Activated T-cell treated with anti-CD3 and anti-CD28 coated beads for 24 hours (primary cell): ENCODE results near the gene NCK2.

Experiments
- DNase-seq: peaks from one replicate; pipeline ENCODE4 v3.0.0-alpha.2; 2020; ENCODE audit warnings: low read depth

Gene NCK2

GRCh38 chr2:105777506-105778055 is 32.9 kb downstream of the NCK2 start:
- DNase-seq: no peak

- no peak for DNase-seq
These were observed 33.4 kb downstream of the NCK2 start for GRCh38 chr2:105778080-105778607.

DNA sequence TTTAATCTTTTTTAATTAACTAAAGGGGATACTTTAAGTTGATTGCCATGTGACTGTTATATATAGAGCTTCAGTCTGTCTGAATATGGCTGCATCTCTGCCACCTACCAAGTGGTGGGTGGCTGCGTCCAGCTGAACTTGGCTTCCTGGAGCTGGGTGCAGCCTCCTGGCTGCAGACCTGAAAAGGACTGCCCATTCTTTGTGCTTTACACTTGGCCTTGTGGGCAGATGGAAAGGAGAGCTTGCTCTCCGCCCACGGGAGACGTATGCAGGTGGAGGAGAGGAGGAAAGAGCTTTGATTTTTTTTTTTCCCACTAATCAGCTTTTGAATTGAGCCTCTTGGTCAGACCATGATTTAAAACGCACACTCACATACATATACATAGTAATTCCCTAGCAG is 34.7 kb downstream of the NCK2 start:
- no peak for DNase-seq

DNA sequence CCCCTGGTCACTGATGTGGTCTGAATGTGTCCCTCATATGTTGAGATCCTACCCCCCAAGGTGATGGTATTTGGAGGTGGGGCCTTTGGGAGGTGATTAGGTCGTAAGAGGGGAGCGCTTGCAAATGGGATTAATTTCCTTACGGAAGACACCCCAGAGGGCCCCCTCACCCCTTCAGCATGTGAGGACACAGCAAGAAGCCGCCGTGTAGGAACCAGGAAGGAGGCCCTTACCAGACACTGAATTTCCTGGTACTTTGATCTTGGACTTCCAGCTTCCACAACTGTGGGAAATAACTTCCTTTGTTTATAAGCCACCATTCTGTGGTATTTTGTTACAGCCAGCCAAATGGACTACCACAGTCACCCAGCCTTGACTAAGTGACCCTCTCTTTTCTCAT is 35.9 kb downstream of the NCK2 start:
- DNase-seq: no peak

DNA sequence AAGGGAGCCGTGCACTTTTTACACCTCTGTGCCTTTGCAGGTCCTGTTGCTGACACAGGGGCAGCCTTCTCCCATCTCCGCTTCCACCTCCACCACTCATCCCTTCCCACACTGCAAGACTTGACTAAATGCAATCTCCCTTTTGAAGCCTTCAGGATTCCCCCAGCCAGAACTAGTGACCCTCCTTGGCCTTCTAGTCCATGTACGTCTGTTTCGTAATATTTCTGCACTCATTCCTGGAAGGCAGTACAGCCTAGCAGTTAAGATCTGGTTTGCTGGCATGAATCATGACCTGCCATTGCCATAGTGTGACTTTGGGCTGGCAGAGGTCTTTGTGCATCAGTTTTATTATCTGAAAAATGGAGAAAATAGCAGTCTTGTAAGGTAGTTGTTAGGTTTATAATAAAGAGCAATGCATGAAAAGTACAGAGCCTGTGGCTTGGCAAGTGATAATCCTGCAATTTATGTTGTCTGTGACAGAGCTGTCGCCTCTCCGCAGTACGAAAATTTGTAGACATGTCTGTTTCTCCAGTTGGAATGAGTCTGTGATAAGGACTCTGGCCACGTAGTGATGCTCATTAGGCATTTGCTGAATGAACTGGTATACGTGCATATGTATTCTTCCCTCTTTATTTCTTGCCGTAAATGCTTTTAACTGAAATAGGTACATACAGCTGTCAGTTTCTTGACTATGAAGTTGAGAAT is 36.7 kb downstream of the NCK2 start:
- DNase-seq: no peak

GRCh38 chr2:105782123-105782522 is 37.4 kb downstream of the NCK2 start:
- no peak for DNase-seq

DNA sequence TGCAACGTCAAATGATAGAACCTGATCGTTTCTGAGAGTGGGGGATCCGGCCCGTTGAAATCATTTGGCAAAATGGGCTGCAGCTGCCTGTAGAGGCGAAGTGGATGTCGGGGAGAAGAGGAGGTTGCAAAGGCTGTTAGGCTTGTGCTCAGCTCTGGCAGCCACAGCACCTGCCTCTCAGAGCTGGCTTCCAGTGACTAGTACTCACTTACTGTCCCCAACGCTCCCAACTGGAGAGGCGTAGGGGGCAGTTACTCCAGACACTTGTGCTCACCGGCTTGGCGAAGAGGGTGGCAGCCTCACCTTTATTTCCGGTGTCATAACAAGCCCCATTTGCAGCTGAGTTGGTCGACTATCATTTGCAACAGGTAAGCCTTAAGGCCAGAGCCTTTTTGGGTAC is 37.9 kb downstream of the NCK2 start:
- DNase-seq: no peak

- no peak for DNase-seq
These were observed 38.5 kb downstream of the NCK2 start for GRCh38 chr2:105783151-105783738.

- DNase-seq: no peak
These were observed 39.3 kb downstream of the NCK2 start for GRCh38 chr2:105783972-105784371.

DNA sequence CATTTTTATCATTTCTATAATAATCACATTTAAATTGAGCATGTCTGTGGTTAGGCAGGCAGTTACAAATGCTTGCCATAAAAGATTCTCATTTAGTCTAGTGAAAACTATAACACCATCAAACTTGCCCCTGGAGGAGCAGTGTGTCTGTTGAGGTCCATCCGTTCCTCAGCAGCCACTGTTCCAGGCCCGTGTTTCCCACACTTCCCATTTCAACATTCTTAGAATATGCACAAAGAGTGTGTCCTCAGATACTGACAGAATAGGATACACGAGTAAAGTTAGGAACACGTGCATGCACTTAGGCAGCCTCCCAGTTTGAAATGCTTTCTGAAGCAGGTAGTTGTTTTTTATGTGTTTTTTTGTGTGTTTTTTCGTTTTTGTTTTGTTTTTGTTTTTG is 39.9 kb downstream of the NCK2 start:
- DNase-seq: no peak

GRCh38 chr2:105785095-105785847 is 40.6 kb downstream of the NCK2 start:
- DNase-seq: no peak

DNA sequence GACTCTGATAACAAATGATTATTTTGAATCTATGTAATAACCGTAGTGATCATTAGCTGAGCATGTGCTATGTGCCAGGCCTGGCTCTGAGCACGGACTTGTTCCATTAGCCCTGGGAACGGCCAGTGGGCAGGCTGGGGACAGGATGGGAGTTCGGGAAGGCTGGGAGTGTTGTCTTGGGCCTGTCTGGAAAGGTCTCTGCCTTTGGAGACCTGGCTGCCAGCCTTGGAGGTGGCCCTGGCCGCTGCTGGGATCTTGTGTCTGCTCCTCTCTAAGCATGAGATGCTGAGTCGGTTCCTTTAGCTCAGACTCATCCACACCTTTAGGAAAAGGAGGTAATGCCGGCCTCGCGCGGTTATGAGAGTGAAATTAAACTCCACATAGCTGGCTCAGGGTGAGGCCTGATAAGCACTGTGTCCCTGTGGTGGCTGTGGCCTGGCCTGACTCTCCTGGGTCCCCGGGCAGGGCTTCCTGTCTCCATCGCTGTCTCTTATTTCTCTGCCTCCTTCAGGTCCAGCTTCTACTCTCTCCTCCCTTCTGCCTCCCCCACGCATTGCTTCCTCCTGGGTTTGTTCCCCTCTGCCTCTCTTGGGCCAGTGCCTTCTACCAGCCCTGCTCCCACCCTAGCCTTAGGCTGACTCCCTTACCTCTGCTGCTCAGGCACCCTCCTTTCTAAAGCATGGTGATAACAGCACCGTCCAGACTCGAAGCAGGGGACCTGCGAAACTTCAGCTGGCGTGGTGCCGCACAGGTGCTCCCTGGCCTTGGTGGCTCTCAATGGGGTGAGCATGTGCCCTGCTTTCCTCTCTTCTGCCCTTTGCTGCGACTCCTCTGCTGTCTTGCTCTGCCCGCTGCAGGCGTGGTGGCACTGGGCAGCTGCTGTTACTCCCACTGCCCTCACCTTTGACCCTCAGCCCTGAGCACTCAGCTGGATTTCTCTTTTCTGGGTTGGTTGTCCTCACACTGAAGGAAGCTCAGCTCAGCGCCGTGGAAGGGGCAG is 41.8 kb downstream of the NCK2 start:
- no peak for DNase-seq

- DNase-seq: no peak
These were observed 42.9 kb downstream of the NCK2 start for GRCh38 chr2:105787376-105788318.

- no peak for DNase-seq
These were observed 44.1 kb downstream of the NCK2 start for GRCh38 chr2:105788670-105789290.

DNA sequence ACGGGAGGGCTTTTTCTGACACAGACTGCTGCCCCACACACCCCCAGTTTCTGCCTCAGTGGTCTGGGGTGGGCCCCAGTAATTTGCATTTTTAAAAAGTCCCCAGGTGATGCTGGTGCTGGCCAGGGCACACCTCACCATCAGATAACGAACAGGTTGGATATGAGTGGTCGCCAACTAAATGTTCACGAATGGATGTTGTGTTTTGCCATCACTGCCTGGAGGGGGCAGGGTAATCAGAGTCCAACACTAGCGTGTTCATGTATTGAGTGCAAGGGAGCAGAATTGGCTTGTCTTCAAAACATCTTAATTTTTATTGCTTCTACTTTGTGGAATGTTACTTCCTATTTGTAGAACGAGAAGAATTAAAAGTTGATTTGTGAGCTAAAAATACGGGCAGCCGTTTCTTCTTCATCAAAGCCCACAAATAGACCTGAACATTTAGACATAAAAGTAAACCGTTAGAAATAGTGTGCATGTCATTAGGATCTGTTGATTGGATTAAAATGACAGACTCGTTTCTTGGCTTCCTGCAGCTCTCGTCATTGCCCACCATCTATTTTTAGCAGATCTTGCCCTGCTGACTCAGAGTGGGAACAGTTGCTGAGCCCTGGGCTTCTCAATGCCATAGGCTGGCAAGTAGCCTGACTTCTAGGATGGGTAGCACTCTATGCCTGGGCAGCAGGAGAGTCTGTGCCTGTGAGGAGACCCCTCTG is 45.2 kb downstream of the NCK2 start:
- peak; percentile 62 for DNase-seq

DNA sequence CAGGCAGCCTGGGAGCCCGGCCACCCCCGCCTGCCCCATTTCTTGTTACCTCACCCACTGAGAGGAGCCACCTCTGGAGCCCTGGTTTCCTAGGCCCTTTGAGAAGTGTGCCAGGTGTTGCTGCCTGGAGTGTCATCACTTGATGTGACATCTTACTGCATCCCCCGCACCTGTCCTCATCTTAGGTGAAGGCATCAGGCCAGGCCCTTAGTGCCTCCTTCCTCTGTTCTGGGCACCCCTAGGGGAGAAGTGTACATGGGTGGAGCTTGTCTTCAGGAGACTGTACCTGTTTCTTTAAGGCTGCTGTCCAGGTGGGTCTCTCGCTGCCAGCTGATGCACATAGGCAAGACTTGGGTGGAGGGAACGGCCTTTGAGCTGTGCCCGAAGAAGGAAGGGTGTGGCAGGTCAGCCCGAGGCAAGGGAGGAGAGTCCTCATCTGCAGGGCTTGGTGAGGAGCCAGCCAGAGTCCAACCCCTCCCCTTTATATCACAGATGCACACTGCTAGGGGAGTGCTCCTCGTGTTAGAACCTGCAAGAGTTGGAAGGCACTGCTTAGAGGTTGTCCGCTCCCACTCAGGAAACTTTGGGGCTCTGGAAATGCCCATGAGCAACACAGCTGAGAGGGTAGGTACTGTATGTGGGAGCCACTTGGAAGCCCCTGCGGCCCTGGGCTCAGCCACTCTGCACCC is 45.9 kb downstream of the NCK2 start:
- no peak for DNase-seq

DNA sequence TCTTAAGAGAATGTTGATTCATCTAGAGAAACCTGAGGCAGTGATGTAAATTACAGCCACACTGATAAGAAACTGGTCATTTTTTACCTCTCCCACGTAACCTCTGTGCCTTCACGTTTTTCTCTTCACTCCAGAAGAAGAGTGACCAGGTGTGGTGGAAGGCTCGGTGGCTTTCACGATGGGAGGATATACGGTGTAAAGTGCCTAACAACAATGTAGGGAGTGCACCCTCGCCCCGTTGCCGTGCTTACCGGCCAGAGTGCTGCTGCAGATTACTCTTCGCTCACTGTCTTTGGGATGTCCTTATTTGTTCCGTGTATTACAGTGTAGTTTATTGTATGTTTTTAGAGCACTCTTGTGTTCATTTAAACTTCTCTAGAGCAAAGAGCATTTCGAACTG is 46.5 kb downstream of the NCK2 start:
- no peak for DNase-seq

DNA sequence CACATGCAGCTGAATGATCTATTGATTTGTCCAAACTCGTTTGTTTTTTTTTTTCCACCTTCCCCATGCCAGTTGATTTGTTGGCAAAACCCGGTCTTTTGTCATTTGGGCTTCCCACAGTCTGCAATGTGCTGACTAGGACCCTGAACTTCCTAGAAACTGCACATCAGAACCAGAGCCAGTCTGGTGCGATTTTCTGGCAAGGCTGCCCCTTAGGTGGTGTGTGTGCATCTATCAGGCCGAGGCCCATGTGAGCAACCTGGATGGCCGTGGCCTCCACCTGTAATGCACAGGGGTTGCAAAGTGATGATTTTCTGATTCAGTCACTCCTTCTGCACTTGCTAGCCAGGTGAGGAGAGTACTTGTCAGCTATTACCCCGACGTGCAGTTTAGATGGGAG is 47.8 kb downstream of the NCK2 start:
- no peak for DNase-seq
